IMR-90 (cell line): ENCODE data around the gene PTGS2. TPM values are rescaled to one million over a fixed set of nuclear protein-coding genes. Genes with fewer than 3 reads are reported as not detected.

Experiments used
- ATAC-seq: fragments of 200-7000 bp; cut with Tn5 transposase; 2 replicates; pipeline ENCODE4 v1.9.1; 2020; ENCODE audit warnings: low read depth, mild to moderate bottlenecking, moderate library complexity
- BruUV-seq: library from RNA; stranded (reverse); fragments of 400-500 nt; replicated peaks from 2 replicates; lab custom pipeline; 2021; lab: Mats Ljungman, UMichigan
- CTCF ChIA-PET: fragments of 300-600 bp; formaldehyde crosslinking; extraction: SDS; loops from one replicate; lab custom pipeline; 2021; ENCODE audit warnings: antibody characterized with exemption; lab: Yijun Ruan, JAX
- POLR2A ChIA-PET: fragments of 300-600 bp; sonication (Branson Sonifier 250); formaldehyde crosslinking; loops from one replicate; lab custom pipeline; 2022; ENCODE audit warnings: antibody characterized with exemption; ENCODE audit not compliant: unreplicated experiment; lab: Charles Lee
- DNase-seq: peaks from one replicate; pipeline ENCODE4 v3.0.0; 2013
- H2AFZ ChIP-seq: replicated peaks from 2 replicates; pipeline ENCODE3; 2013; ENCODE audit warnings: low read length, mild to moderate bottlenecking; ENCODE audit not compliant: poor library complexity
- H2AK5ac ChIP-seq: 2 replicates; pipeline ENCODE4 v1.6.1; 2013; ENCODE audit warnings: low read depth, low read length, inconsistent platforms
- H2AK9ac ChIP-seq: replicated peaks from 2 replicates; pipeline ENCODE3; 2013; ENCODE audit warnings: mild to moderate bottlenecking, low read depth, low read length, moderate library complexity; ENCODE audit not compliant: poor library complexity
- H2BK120ac ChIP-seq: 2 replicates; pipeline ENCODE4 v1.6.1; 2013; ENCODE audit warnings: low read depth, low read length, inconsistent platforms
- H2BK15ac ChIP-seq: 3 replicates; pipeline ENCODE4 v1.6.1; 2013; ENCODE audit warnings: low read depth, low read length, inconsistent platforms
- H2BK20ac ChIP-seq: 2 replicates; pipeline ENCODE4 v1.6.1; 2013; ENCODE audit warnings: low read depth, mild to moderate bottlenecking, inconsistent platforms, low read length, moderate library complexity
- H2BK5ac ChIP-seq: 2 replicates; pipeline ENCODE4 v1.6.1; 2013; ENCODE audit warnings: mild to moderate bottlenecking, low read depth, low read length, inconsistent platforms; ENCODE audit not compliant: poor library complexity, severe bottlenecking
- H3K14ac ChIP-seq: replicated peaks from 2 replicates; pipeline ENCODE4 v1.6.1; 2013; ENCODE audit warnings: low read depth, low read length, inconsistent platforms
- H3K18ac ChIP-seq: 2 replicates; pipeline ENCODE4 v1.6.1; 2013; ENCODE audit warnings: low read depth, low read length, control low read depth
- H3K23ac ChIP-seq: 2 replicates; pipeline ENCODE4 v1.6.1; 2013; ENCODE audit warnings: low read depth, low read length, inconsistent platforms
- H3K27ac ChIP-seq: 2 replicates; pipeline ENCODE4 v1.5.1; 2013; ENCODE audit warnings: mild to moderate bottlenecking, control low read depth, low read length; ENCODE audit not compliant: insufficient read depth
- H3K27me3 ChIP-seq: 2 replicates; pipeline ENCODE4 v1.6.1; 2013; ENCODE audit warnings: low read length; ENCODE audit not compliant: control insufficient read depth, insufficient read depth
- H3K36me3 ChIP-seq: 2 replicates; pipeline ENCODE4 v1.6.1; 2013; ENCODE audit warnings: low read length, mixed read lengths; ENCODE audit not compliant: control insufficient read depth, insufficient read depth
- H3K4ac ChIP-seq: 2 replicates; pipeline ENCODE4 v1.6.1; 2013; ENCODE audit warnings: low read depth, low read length, inconsistent platforms
- H3K4me1 ChIP-seq: 2 replicates; pipeline ENCODE4 v1.6.1; 2013; ENCODE audit warnings: low read length, mixed read lengths; ENCODE audit not compliant: control insufficient read depth, insufficient read depth
- H3K4me2 ChIP-seq: 2 replicates; pipeline ENCODE4 v1.6.1; 2013; ENCODE audit warnings: low read depth, mild to moderate bottlenecking, control low read depth, low read length, moderate library complexity
- H3K4me3 ChIP-seq: 2 replicates; pipeline ENCODE4 v1.5.1; 2013; ENCODE audit warnings: low read depth, mild to moderate bottlenecking, control low read depth, low read length, moderate library complexity; ENCODE audit not compliant: insufficient read depth
- H3K56ac ChIP-seq: 2 replicates; pipeline ENCODE4 v1.6.1; 2013; ENCODE audit warnings: low read length, inconsistent platforms; ENCODE audit not compliant: insufficient read depth; ENCODE audit errors: extremely low read depth
- H3K79me1 ChIP-seq, 2 experiments: 2 replicates each; pipeline ENCODE4 v1.6.1; 2013; ENCODE audit warnings: low read length in 2 of 2, inconsistent platforms in 1 of 2, low read depth in 1 of 2
- H3K9ac ChIP-seq: 2 replicates; pipeline ENCODE4 v1.6.1; 2013; ENCODE audit warnings: low read depth, low read length, control low read depth
- H3K9me1 ChIP-seq: 2 replicates; pipeline ENCODE4 v1.6.1; 2013; ENCODE audit warnings: low read length, inconsistent platforms; ENCODE audit not compliant: insufficient read depth
- H3K9me3 ChIP-seq: 2 replicates; pipeline ENCODE4 v1.6.1; 2013; ENCODE audit warnings: low read length; ENCODE audit not compliant: control insufficient read depth, insufficient read depth
- H4K20me1 ChIP-seq: 2 replicates; pipeline ENCODE4 v1.6.1; 2013; ENCODE audit warnings: low read length, inconsistent platforms; ENCODE audit not compliant: insufficient read depth
- H4K5ac ChIP-seq: 2 replicates; pipeline ENCODE4 v1.6.1; 2013; ENCODE audit warnings: mild to moderate bottlenecking, low read depth, low read length, control low read depth
- H4K8ac ChIP-seq, 2 experiments: 2 replicates each; pipeline ENCODE4 v1.6.1; 2013; ENCODE audit warnings: low read depth in 2 of 2, low read length in 2 of 2, control low read depth in 1 of 2, inconsistent platforms in 1 of 2
- H4K91ac ChIP-seq: 2 replicates; pipeline ENCODE4 v1.6.1; 2013; ENCODE audit warnings: low read depth, low read length, inconsistent platforms; ENCODE audit not compliant: insufficient read depth
- CHD1 ChIP-seq: IDR thresholded peaks from 2 replicates; pipeline ENCODE4 v1.6.1; 2012; ENCODE audit warnings: low read depth, low read length, improper control_type of control experiment
- FOS ChIP-seq: fragments of 150-350 bp; IDR thresholded peaks from 2 replicates; pipeline ENCODE4 v1.6.1; 2016; ENCODE audit warnings: low read depth, low read length
- MAFK ChIP-seq: IDR thresholded peaks from 2 replicates; pipeline ENCODE4 v1.6.1; 2012; ENCODE audit warnings: low read depth, low read length, improper control_type of control experiment
- MAZ ChIP-seq: IDR thresholded peaks from 2 replicates; pipeline ENCODE4 v1.6.1; 2012; ENCODE audit warnings: low read depth, mild to moderate bottlenecking, low read length, improper control_type of control experiment, moderate library complexity, borderline replicate concordance
- MXI1 ChIP-seq: IDR thresholded peaks from 2 replicates; pipeline ENCODE4 v1.6.1; 2012; ENCODE audit warnings: low read depth, mild to moderate bottlenecking, low read length, moderate library complexity, borderline replicate concordance
- POLR2A ChIP-seq: IDR thresholded peaks from 2 replicates; pipeline ENCODE4 v1.6.1; 2012; ENCODE audit warnings: mild to moderate bottlenecking, low read depth, low read length
- RAD21 ChIP-seq: IDR thresholded peaks from 2 replicates; pipeline ENCODE4 v1.6.1; 2012; ENCODE audit warnings: low read length, improper control_type of control experiment
- RFX5 ChIP-seq: IDR thresholded peaks from 2 replicates; pipeline ENCODE4 v1.8.0; 2012; ENCODE audit warnings: low read depth, mild to moderate bottlenecking, low read length, moderate library complexity
- SMC3 ChIP-seq: fragments of 150-350 bp; IDR thresholded peaks from 2 replicates; pipeline ENCODE4 v1.6.1; 2016; ENCODE audit warnings: low read depth, mild to moderate bottlenecking, antibody characterized with exemption, low read length, moderate library complexity
- WGBS, 2 experiments: methylation state at CpG; one replicate each; pipeline versions ENCODE4 v1.1.5 to v1.1.7; 2013; ENCODE audit warnings: missing lambda C conversion rate in 2 of 2; ENCODE audit not compliant: insufficient read length in 1 of 2; ENCODE audit errors: extremely low coverage in 2 of 2; 5-methylcytosine and 5-hydroxymethylcytosine counted together
- dilution Hi-C: fragments of 300-500 bp; cut with HindIII; formaldehyde crosslinking; loops from one replicate; pipeline ENCODE4 v1.14.3; 2018; ENCODE audit warnings: low sequenced_read_pairs; ENCODE audit not compliant: unreplicated experiment
- in situ Hi-C: fragments of 300-500 bp; cut with MboI; formaldehyde crosslinking; loops from 3 replicates; pipeline ENCODE4 v1.14.3; 2019; ENCODE audit warnings: low sequenced_read_pairs, inconsistent platforms, mixed read lengths
- intact Hi-C: fragments of 100-400 bp; cut with micrococcal nuclease; formaldehyde crosslinking; loops from 2 replicates; pipeline ENCODE4 v1.10.0; 2022
- polyA plus RNA-seq, 3 experiments: library from polyadenylated mRNA; depleted of rRNA; stranded (reverse); fragments of >200 nt; gene quantifications; 2 replicates each; pipeline ENCODE4 v1.2.3, GENCODE V29; 2012; ENCODE audit warnings: low replicate concordance in 1 of 3
- total RNA-seq: library from RNA; depleted of rRNA; stranded (reverse); fragments of >200 nt; gene quantifications from 2 replicates; pipeline ENCODE4 v1.2.3, GENCODE V29; 2012

Gene PTGS2
- total and polyA plus RNA-seq, 2 of the 4 experiments (the other 2 are of a cell fraction) = 3.4 to 4.8 TPM

DNA sequence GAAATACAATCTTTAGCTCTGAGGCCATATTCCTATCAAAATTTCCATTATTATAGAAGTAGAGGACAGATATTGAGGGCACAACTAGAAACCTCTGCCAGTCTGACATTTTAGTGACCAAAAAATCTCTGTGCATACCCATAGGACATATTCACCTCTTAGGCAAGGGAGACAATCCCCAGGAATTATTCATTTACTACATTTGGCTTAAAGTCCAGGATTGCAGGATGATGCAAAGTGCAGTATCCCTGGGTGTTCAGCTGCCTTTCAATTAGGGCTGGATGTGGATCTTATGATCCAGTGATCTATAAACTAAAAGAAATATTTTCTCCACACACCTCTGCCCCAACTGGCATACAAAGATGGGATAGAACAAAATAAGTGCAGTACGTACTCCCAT lies 50.9 kb downstream of the PTGS2 start:
- Histone ChIP-seq H2BK20ac (no peak overlapping the region), H3K9me3 (no peaks in the 10 kb centered on the region), H2AFZ (no peak overlapping the region), H2AK5ac (no peak overlapping the region), H3K27ac (no peak overlapping the region), H3K4me1 (no peaks in the 10 kb centered on the region), H3K36me3 (no peaks in the 10 kb centered on the region), H2BK5ac (no peak overlapping the region), H3K4me2 (no peak overlapping the region), H3K56ac (no peak overlapping the region), H3K23ac (no peak overlapping the region), H4K8ac (no peak overlapping the region), H3K18ac (no peak overlapping the region), H3K79me1 (no peaks in the 10 kb centered on the region), H3K4ac (no peak overlapping the region), H3K27me3 (no peaks in the 10 kb centered on the region; the same call in 1 of the 2 replicates), H3K14ac (no peak overlapping the region), H2BK120ac (no peak overlapping the region), H3K9ac (no peak overlapping the region), H4K5ac (no peak overlapping the region), H4K91ac (no peak overlapping the region), H3K4me3 (no peak overlapping the region), H2AK9ac (no peak overlapping the region), H4K20me1 (no peaks in the 10 kb centered on the region), H2BK15ac (no peak overlapping the region), H3K9me1 (no peaks in the 10 kb centered on the region)
- ChIA-PET POLR2A (no interaction called here), CTCF (no interaction called here)
- intact Hi-C loops (no loop called here), in situ Hi-C loops (no loop called here), dilution Hi-C loops (no loop called here)
- TF ChIP-seq POLR2A = no peak
- TF ChIP-seq RAD21 = no peak
- TF ChIP-seq FOS = no peak
- TF ChIP-seq SMC3 = no peak
- no peak for TF ChIP-seq MAFK
- TF ChIP-seq RFX5 = no peak
- TF ChIP-seq MAZ = no peak
- no peak for TF ChIP-seq MXI1
- no peak for TF ChIP-seq CHD1
- no CpG with 5 or more reads among the region's 1 CpG for whole genome bisulfite sequencing, 2 experiments
- no peak for DNase-seq
- ATAC-seq = no peak
- BruUV-seq = no TSS peak
